ENCODE results near the gene GLIPR1L2. TPM values are rescaled to one million over a fixed set of nuclear protein-coding genes. Genes with fewer than 3 reads are reported as not detected.

Gene GLIPR1L2
- total RNA-seq, 1 donor, result 0.72 TPM

DNA sequence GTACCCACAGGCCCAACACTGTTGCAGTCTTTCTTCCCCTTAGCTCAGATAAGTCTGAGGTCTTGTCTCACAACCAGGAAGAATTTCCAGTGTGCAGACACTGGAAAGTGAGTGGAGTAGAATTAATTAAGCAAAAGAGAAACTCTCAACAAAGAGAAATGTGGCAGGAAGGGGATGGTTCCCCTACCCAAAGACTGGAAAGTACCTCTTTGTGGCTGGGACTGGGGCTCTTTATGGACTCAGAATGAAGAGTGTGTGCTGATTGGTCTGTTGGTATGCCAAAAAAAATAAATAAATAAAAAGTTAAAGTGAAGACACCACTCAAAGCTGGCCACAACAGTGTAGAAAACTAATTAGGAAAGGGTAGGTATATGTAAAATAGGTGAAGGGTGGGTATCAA lies 30.0 kb upstream of the GLIPR1L2 start:
- DNase-seq (ENCODE audit: low read depth), result no peak
- no peak overlapping the region for H3K4me3 ChIP-seq (ENCODE audit: low read depth, low read length)
- TF ChIP-seq, protein P1, sequence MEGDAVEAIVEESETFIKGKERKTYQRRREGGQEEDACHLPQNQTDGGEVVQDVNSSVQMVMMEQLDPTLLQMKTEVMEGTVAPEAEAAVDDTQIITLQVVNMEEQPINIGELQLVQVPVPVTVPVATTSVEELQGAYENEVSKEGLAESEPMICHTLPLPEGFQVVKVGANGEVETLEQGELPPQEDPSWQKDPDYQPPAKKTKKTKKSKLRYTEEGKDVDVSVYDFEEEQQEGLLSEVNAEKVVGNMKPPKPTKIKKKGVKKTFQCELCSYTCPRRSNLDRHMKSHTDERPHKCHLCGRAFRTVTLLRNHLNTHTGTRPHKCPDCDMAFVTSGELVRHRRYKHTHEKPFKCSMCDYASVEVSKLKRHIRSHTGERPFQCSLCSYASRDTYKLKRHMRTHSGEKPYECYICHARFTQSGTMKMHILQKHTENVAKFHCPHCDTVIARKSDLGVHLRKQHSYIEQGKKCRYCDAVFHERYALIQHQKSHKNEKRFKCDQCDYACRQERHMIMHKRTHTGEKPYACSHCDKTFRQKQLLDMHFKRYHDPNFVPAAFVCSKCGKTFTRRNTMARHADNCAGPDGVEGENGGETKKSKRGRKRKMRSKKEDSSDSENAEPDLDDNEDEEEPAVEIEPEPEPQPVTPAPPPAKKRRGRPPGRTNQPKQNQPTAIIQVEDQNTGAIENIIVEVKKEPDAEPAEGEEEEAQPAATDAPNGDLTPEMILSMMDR (IDR thresholded peaks at IDR 0.05; ENCODE audit: insufficient read depth, low read length), result no peak

DNA sequence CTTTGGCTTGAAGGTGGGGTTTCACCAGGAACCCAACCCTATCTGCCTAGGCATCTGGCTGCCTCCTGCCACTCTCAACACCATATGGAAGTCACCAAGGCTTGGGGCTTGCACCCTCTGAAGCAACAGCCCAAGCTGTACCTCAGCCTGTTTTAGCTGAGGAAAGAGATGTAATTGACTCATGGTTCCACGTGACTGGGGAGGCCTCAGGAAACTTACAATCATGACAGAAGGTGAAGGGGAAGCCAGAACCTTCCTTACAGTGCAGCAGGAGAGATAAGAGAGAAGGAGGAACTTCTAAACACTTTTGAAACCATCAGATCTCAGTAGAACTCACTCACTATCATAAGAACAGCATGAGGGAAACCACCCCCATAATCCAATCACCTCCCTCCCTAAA lies 29.5 kb upstream of the GLIPR1L2 start:
- TF ChIP-seq, protein P1 (IDR thresholded peaks at IDR 0.05; ENCODE audit: insufficient read depth, low read length), result no peak
- no peak overlapping the region for H3K4me3 ChIP-seq (ENCODE audit: low read depth, low read length)
- DNase-seq (ENCODE audit: low read depth), result no peak

DNA sequence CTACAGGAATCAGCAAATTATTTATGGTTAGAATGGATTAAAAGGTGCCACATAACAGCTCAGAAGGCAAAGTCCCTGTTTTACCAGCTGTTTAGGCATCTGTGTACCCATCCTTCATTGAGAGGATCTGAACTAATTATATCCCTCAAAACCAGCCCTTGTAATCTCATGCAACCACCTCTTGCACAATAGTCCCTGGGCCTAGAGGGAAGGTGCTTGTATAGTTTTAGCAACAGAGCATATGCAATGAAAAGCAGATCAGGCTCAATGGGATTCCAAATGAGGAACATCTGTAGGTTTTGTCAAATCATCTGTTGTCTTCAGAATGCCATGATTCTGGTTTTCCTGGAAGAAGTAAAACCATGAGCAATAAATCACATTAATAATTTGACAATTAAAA lies 26.0 kb upstream of the GLIPR1L2 start:
- DNase-seq (ENCODE audit: low read depth), result peak; percentile 66
- H3K4me3 ChIP-seq (ENCODE audit: low read depth, low read length), result no peak overlapping the region
- TF ChIP-seq, protein P1 (IDR thresholded peaks at IDR 0.05; ENCODE audit: insufficient read depth, low read length), result no peak

DNA sequence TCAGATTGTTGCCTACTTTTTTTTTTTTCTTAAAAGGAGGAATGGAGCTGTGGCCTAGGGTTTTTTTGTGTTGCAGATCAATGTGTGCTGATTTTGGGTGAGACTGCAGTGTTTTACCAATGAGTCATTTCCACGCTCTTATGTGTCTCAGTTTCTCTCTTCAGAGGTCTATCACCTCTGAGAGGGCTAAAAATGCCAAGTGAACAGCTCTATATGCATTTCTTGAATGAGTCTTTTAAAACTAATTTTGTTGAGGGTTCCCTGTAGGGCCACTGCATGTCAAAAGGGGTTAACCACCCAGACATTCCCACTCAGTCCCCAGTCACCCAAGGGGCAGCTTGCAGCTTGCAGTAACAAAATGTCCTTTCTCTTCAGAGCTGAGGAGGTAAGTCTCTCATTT lies 24.3 kb upstream of the GLIPR1L2 start:
- DNase-seq (ENCODE audit: low read depth), result peak; percentile 18
- H3K4me3 ChIP-seq (ENCODE audit: low read depth, low read length), result no peak overlapping the region
- TF ChIP-seq, protein P1 (IDR thresholded peaks at IDR 0.05; ENCODE audit: insufficient read depth, low read length), result no peak

DNA sequence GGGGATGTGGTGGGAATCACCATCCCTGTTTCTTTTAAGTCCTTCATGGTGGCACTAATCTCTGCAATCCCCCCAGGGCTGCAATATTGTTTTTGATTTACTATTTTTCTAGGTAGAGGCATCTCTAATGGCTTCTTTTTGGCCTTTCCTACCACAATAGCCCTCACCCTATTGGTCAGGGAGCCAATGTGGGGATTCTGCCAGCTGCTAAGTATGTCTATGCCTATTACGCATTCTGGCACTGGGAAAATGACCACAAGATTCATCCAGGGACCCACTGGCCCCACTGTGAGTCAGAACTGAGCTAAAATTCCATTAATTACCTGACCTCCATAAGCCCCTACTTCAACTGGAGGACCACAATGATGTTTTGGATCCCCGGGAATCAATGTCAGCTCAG lies 15.9 kb upstream of the GLIPR1L2 start:
- TF ChIP-seq, protein P1 (IDR thresholded peaks at IDR 0.05; ENCODE audit: insufficient read depth, low read length), result no peak
- no peak for DNase-seq (ENCODE audit: low read depth)
- no peak overlapping the region for H3K4me3 ChIP-seq (ENCODE audit: low read depth, low read length)

DNA sequence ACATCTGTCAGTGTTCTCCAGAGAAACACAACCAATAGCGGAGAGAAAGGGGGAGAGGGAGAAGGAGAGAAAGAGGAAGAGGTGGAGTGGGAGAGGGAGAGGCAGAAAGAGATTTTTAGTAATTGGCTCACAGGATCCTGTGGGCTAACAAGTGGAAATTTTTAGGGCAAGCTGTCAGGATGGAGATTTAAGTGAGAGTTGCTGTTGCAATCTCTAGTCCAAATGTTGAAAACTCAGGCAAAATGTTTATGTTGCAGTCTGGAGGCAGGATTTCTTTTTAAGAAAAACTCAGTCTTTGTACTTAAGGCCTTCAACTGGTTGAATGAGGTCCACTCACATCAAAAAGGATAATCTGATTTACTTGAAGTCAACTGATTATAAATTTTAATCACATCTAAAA lies 12.5 kb upstream of the GLIPR1L2 start:
- DNase-seq (ENCODE audit: low read depth), result peak; percentile 74
- no peak overlapping the region for H3K4me3 ChIP-seq (ENCODE audit: low read depth, low read length)

DNA sequence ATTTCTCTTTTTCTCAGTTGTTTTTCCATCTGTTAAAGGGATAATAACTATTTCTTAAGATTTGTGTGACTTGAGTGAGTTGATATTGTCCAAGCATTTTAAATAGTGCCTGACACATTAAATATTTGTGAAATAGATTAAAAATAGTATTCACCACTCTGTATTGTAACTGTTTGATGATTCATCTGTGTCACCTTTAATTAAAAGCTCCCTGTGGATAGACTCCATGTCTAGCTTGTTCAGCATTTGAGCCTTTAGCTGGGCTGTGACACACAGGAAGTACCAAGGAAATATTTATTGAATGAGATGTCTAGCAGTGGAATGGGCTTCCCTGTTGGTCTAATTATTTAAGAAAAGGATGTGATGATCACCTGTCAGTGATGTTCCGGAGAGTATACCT lies 1.8 kb upstream of the GLIPR1L2 start:
- DNase-seq (ENCODE audit: low read depth), result peak; percentile 41
- TF ChIP-seq, protein P1 (IDR thresholded peaks at IDR 0.05; ENCODE audit: insufficient read depth, low read length), result no peak
- H3K4me3 ChIP-seq (ENCODE audit: low read depth, low read length), result no peak overlapping the region

More for the DNA sequence above, 12.5 kb upstream of the GLIPR1L2 start:
- TF ChIP-seq, protein P1 (IDR thresholded peaks at IDR 0.05; ENCODE audit: insufficient read depth, low read length), result no peak
